SU-DHL-6 (cell line): ENCODE data around the gene NCKAP5.

Source experiments
- CTCF ChIP-seq: fragments of 200-600 bp; sonication (generic); IDR thresholded peaks from one replicate; pipeline ENCODE4 v1.5.1; 2017; ENCODE audit warnings: antibody characterized with exemption, mild to moderate bottlenecking, low read length, moderate library complexity; ENCODE audit not compliant: insufficient read depth, poor library complexity, severe bottlenecking
- EZH2phosphoT487 ChIP-seq: fragments of 200-600 bp; sonication (generic), shearing (Covaris generic); conservative IDR thresholded peaks from 2 replicates; pipeline ENCODE4 v1.6.1; 2018; ENCODE audit warnings: mild to moderate bottlenecking, antibody characterized with exemption, low read length, moderate library complexity, mixed read lengths

GRCh38 chr2:132782176-132782783, 786.0 kb downstream of the NCKAP5 start:
- TF ChIP-seq CTCF (no peak), EZH2phosphoT487 (no peak)
